AG09309 (cell line): ENCODE results near the gene RAPGEF6.

Source experiments
- DNase-seq: peaks from one replicate; pipeline ENCODE4 v3.0.0-alpha.2; 2010; ENCODE audit warnings: low read depth
- H3K4me3 ChIP-seq: 2 replicates; pipeline ENCODE4 v1.5.1; 2011; ENCODE audit warnings: mild to moderate bottlenecking, low read depth, low read length, moderate library complexity; ENCODE audit not compliant: control insufficient read depth
- CTCF ChIP-seq: IDR thresholded peaks from 2 replicates; pipeline ENCODE4 v1.5.1; 2011; ENCODE audit warnings: mild to moderate bottlenecking, low read depth, low read length, inconsistent platforms; ENCODE audit not compliant: insufficient read depth, control insufficient read depth; ENCODE audit errors: missing control alignments

RAPGEF6 gene

GRCh38 chr5:131534974-131535373, 100.1 kb downstream of the RAPGEF6 start:
- no peak for DNase-seq
- H3K4me3 ChIP-seq = no peak overlapping the region
- no peak for TF ChIP-seq CTCF

GRCh38 chr5:131533836-131534235, 101.2 kb downstream of the RAPGEF6 start:
- TF ChIP-seq CTCF = no peak
- no peak overlapping the region for H3K4me3 ChIP-seq
- DNase-seq = no peak

GRCh38 chr5:131532031-131532640, 102.9 kb downstream of the RAPGEF6 start:
- no peak overlapping the region for H3K4me3 ChIP-seq
- no peak for TF ChIP-seq CTCF
- DNase-seq = no peak

GRCh38 chr5:131530706-131531331, 104.2 kb downstream of the RAPGEF6 start:
- TF ChIP-seq CTCF = no peak
- no peak for DNase-seq
- no peak overlapping the region for H3K4me3 ChIP-seq

GRCh38 chr5:131528682-131529081, 106.3 kb downstream of the RAPGEF6 start:
- no peak for DNase-seq
- no peak overlapping the region for H3K4me3 ChIP-seq

GRCh38 chr5:131525805-131526204, 109.2 kb downstream of the RAPGEF6 start:
- TF ChIP-seq CTCF = no peak
- no peak overlapping the region for H3K4me3 ChIP-seq
- DNase-seq = no peak

More at GRCh38 chr5:131528682-131529081, 106.3 kb downstream of the RAPGEF6 start:
- no peak for TF ChIP-seq CTCF
